RWPE1 (cell line): Measurements from ENCODE around the gene ERN2.

Experiments
- CTCF ChIA-PET: fragments of 350-600 bp; sonication (Branson Sonifier 250); formaldehyde crosslinking; extraction: SDS; loops from one replicate; lab custom pipeline; 2021; lab: Yijun Ruan, JAX
- POLR2A ChIA-PET: fragments of 400-600 bp; formaldehyde crosslinking; extraction: SDS; loops from one replicate; lab custom pipeline; 2020; ENCODE audit warnings: antibody characterized with exemption; ENCODE audit not compliant: low non-redundant PET; lab: Yijun Ruan, JAX
- DNase-seq: peaks from one replicate; pipeline ENCODE4 v3.0.0; 2012; ENCODE audit warnings: low spot score
- H3K27ac ChIP-seq: fragments of 450-650 bp; 2 replicates; pipeline ENCODE4 v1.5.1; 2017
- TF ChIP-seq, protein P1 (sequence below): fragments of 450-650 bp; conservative IDR thresholded peaks from 2 replicates; pipeline ENCODE4 v1.5.1; 2017; ENCODE audit warnings: low read depth, mild to moderate bottlenecking

Gene ERN2

DNA sequence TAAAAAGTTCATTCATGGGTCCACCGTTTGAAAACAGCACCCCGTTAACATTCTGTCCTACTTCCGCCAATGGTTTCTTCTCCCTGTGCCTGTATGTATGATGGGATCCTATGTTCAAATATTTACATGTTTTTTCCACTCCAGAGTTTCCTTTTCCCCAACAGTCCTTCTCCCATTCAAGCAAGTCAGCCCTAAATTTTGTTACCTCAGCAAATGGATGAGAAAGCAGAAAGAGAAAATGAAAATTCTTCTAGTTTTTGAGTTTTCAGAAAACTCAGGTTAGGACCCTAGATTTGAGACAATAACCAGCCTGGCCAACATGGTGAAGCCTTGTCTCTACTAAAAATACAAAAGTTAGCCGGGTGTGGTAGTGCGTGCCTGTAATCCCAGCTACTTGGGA lies 3.5 kb upstream of the ERN2 start:
- ChIA-PET CTCF (no interaction called here), POLR2A (no interaction called here)
- H3K27ac ChIP-seq = no peak overlapping the region
- TF ChIP-seq, protein P1, sequence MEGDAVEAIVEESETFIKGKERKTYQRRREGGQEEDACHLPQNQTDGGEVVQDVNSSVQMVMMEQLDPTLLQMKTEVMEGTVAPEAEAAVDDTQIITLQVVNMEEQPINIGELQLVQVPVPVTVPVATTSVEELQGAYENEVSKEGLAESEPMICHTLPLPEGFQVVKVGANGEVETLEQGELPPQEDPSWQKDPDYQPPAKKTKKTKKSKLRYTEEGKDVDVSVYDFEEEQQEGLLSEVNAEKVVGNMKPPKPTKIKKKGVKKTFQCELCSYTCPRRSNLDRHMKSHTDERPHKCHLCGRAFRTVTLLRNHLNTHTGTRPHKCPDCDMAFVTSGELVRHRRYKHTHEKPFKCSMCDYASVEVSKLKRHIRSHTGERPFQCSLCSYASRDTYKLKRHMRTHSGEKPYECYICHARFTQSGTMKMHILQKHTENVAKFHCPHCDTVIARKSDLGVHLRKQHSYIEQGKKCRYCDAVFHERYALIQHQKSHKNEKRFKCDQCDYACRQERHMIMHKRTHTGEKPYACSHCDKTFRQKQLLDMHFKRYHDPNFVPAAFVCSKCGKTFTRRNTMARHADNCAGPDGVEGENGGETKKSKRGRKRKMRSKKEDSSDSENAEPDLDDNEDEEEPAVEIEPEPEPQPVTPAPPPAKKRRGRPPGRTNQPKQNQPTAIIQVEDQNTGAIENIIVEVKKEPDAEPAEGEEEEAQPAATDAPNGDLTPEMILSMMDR = no peak
- DNase-seq = no peak

DNA sequence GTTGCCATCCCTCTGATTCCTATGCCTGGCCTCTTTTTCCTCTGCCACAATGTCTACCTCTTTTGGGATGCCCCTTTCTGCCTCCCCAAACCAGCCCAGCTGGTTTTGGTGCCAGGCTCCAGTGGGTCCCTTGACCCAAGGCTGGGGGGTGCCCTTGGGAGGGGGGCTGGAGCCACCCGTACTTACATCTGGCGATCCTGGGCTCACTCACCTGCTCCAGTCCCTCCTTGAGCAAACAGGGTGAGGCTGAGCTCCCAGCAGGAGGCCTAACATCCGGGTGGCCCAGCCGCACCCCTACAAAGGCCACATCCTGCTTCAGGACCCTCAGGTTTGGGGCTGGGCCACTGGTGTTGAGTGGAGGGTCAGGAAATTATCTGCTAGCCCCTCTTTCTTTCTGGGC lies 1.2 kb downstream of the ERN2 start:
- ChIA-PET CTCF (interaction anchor here (0.7 kb wide), 1 partner anchor 1258 kb away, joined by 3 read pairs; no protein-coding TSS in a partner anchor), POLR2A (no interaction called here)
- TF ChIP-seq, protein P1 = no peak
- DNase-seq = no peak
- no peak overlapping the region for H3K27ac ChIP-seq

DNA sequence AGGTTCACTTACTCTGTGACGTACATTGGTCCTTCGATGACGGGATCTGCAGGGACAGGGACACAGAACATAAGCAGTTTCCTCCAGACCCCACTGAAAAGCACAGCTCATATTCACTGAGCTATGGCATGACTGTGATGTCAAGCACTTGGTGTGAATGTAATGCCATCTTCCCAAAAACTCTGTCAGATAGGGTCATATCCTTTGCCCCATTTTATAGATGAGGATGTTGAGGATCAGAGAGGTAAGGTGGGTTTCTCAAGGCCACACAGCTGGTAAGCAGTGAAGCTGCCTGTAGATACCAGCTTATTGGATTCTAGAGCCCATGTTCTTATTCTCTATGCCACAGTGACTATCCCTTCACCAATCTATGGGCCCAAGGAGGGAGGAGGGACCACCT lies 2.5 kb downstream of the ERN2 start:
- ChIA-PET CTCF (interaction anchor here (0.6 kb wide), 1 partner anchor 60 kb away, joined by 11 read pairs; no protein-coding TSS in a partner anchor), POLR2A (no interaction called here)
- no peak overlapping the region for H3K27ac ChIP-seq
- TF ChIP-seq, protein P1 = no peak
- DNase-seq = no peak

DNA sequence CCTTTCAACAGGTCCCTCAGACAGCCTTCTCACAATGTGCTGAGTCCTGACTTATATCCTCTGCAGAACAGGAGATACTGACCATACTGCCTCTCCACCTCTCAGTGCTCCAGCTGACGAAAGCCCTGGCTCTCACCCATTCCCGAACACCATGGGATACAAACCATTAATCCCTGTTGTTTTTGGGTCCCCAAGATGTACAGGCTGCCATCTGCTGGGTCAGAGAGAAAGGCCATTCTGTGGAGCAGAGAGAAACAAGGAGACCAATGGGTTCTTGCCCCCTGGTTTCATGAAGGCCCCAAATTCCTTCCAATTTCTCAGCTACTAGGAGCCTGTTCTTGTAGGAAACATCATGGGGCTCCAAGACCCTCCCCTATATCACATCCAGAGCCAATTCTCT lies 3.0 kb downstream of the ERN2 start:
- ChIA-PET POLR2A (no interaction called here), CTCF (interaction anchor here (0.8 to 1.3 kb wide), 2 partner anchors 32 to 91 kb away, joined by 4 read pairs; partner anchors contain the start of gene PLK1)
- H3K27ac ChIP-seq = no peak overlapping the region
- TF ChIP-seq, protein P1 = no peak
- DNase-seq = no peak

DNA sequence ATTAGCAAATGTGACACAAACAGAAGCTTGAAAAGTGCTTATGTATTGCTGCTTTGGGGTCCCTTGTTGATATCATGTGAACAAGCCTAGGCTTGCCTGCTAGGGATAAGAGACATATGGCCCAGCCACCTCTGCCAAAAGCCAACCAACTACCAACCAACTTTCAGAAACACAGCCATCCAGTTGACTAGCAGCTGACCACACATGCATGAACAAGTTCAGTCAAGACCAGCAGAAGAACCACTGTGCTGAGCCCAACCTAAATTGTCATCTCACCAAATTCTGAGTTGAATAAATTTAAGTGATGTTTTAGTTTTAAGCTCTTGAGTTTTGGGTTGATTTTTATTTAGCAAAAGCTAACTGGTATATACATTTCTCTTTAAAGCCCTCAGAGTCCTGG lies 3.5 kb downstream of the ERN2 start:
- CTCF ChIA-PET = interaction anchor here (0.8 to 1.3 kb wide), 2 partner anchors 31 to 92 kb away, joined by 4 read pairs; partner anchors contain the start of gene PLK1
- DNase-seq = no peak
- POLR2A ChIA-PET = no interaction called here
- H3K27ac ChIP-seq = no peak overlapping the region
- TF ChIP-seq, protein P1 = no peak

DNA sequence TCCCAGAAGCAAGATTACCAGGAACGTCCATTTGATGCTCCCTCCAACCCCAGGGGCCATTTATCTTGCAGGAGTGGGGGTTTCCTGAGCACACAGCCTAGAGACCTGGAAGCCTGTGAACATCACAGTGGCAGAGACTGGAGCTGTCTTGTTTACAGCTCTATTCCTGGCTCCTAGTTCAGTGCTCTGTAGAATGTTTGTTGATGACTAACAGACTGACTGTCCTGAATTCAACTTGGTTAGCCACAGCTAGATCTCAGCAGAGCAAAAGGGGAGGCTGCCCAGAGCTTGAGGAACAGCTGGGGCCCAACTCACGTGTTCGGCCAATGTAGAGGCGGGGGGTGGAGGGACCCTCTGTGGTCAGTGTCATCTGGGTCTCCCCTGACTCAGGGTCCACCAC lies 6.6 kb downstream of the ERN2 start:
- TF ChIP-seq, protein P1 = no peak
- DNase-seq = no peak
- ChIA-PET CTCF (interaction anchor here (0.5 kb wide), 1 partner anchor 1571 kb away, joined by 3 read pairs; no protein-coding TSS in a partner anchor), POLR2A (no interaction called here)
- H3K27ac ChIP-seq = no peak overlapping the region
